Testis (tissue), 2 donors: ENCODE measurements around the gene EEF1AKMT2.

Experiments
- CTCF ChIP-seq, 3 experiments: fragments of 450-650 bp in 2 of 3; fragments of 200-600 bp in 1 of 3; sonication (generic) in 1 of 3; IDR thresholded peaks; one replicate each; pipeline ENCODE4 v1.5.1; 2016 to 2019; ENCODE audit warnings: antibody characterized with exemption in 3 of 3, mild to moderate bottlenecking in 2 of 3, moderate library complexity in 1 of 3
- POLR2A ChIP-seq: fragments of 450-650 bp; IDR thresholded peaks from one replicate; pipeline ENCODE4 v1.6.1; 2017; ENCODE audit warnings: antibody characterized with exemption, mild to moderate bottlenecking, moderate library complexity

DNA sequence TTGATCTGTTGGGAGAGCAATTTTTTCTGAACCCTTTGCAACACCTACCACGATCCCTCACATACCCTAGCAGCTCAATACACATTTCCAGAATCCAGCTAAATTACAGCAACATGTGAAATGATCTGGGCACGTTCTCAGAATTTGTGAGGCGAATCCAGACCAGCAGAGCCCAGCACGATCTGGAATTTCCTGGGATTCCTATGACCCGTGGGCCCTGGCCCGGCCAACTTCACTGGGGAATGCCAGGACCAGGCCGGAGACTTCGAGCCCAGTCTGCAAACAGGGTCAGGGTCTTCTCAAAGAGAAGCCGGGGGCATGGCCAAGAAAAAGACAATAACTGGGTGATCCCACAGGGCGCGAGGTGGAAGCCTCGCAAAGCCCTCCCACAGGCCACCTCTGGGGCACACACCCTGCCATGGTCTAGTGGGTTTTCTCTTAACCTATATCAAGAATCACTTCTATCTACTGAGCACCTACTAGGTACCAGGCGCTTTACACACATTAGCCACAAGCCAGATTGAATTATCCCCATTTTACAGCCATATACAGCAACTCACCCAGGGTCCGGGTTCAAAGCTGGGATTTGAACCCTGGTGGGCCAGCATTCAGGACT is 81.3 kb downstream of the EEF1AKMT2 start:
- TF ChIP-seq CTCF (IDR thresholded peaks at IDR 0.05) (no peak), POLR2A (no peak)
